Measurements from ENCODE around the gene ABCC1. TPM values are rescaled to one million over a fixed set of nuclear protein-coding genes. Genes with fewer than 3 reads are reported as not detected.
"Not testable (repeated sequence)": the region's sequence is repeated elsewhere in the genome, so short reads cannot be mapped to it uniquely, and the experiment has no call there.

The ABCC1 gene
- total RNA-seq, 2 experiments from 2014 or later, result 64.5 to 67.6 TPM

GRCh38 chr16:15928261-15929104, 20.9 kb upstream of the ABCC1 start:
- TF ChIP-seq, protein P1, sequence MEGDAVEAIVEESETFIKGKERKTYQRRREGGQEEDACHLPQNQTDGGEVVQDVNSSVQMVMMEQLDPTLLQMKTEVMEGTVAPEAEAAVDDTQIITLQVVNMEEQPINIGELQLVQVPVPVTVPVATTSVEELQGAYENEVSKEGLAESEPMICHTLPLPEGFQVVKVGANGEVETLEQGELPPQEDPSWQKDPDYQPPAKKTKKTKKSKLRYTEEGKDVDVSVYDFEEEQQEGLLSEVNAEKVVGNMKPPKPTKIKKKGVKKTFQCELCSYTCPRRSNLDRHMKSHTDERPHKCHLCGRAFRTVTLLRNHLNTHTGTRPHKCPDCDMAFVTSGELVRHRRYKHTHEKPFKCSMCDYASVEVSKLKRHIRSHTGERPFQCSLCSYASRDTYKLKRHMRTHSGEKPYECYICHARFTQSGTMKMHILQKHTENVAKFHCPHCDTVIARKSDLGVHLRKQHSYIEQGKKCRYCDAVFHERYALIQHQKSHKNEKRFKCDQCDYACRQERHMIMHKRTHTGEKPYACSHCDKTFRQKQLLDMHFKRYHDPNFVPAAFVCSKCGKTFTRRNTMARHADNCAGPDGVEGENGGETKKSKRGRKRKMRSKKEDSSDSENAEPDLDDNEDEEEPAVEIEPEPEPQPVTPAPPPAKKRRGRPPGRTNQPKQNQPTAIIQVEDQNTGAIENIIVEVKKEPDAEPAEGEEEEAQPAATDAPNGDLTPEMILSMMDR (IDR thresholded peaks at IDR 0.05), result no peak
- Mint-ChIP-seq H3K36me3 (ENCODE audit: low read depth) (no peaks in the 10 kb centered on the region), H3K4me3 (no peak overlapping the region), H3K4me1 (ENCODE audit: low read depth) (no peaks in the 10 kb centered on the region), H3K27ac (no peak overlapping the region), H3K9me3 (no peaks in the 10 kb centered on the region), H3K27me3 (peaks cover 2% of the 10 kb centered on the region)
- ChIA-PET CTCF (no interaction called here), POLR2A (no interaction called here)
- ATAC-seq (no peak), DNase-seq (no peak)
- intact Hi-C loops (cut with micrococcal nuclease), result no loop called here

DNA sequence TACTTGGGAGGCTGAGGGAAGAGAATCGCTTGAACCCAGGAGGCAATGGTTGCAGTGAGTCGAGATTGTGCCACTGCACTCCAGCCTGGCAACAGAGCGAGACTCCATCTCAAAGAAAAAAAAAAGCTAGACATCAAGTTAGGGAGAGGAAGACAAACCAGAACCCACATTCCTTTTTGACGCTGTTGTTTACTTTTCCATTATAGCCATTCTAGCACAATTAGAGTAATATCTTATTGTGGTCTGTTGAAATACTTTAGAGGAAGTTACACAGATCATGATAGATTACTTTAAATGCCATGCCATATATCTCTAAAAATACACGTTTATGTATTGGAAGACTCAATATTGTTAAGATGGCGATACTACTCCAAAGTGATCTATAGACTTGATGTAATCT, 16.5 kb upstream of the ABCC1 start:
- ChIA-PET CTCF (no interaction called here), POLR2A (no interaction called here)
- Mint-ChIP-seq H3K27ac (no peak overlapping the region), H3K27me3 (peaks cover 2% of the 10 kb centered on the region), H3K36me3 (ENCODE audit: low read depth) (no peaks in the 10 kb centered on the region), H3K4me3 (no peak overlapping the region), H3K9me3 (no peaks in the 10 kb centered on the region), H3K4me1 (ENCODE audit: low read depth) (no peaks in the 10 kb centered on the region)
- DNase-seq, result no peak
- intact Hi-C loops (cut with micrococcal nuclease), result no loop called here
- TF ChIP-seq, protein P1 (IDR thresholded peaks at IDR 0.05), result no peak
- no peak for ATAC-seq

- TF ChIP-seq, protein P1 (IDR thresholded peaks at IDR 0.05), result no peak
- CTCF ChIA-PET, result interaction anchor here (1.0 kb wide), 1 partner anchor 60 kb away, joined by 3 read pairs; no protein-coding TSS in a partner anchor
- Mint-ChIP-seq H3K27me3 (peaks cover 2% of the 10 kb centered on the region), H3K36me3 (ENCODE audit: low read depth) (no peaks in the 10 kb centered on the region), H3K4me1 (ENCODE audit: low read depth) (no peaks in the 10 kb centered on the region), H3K27ac (no peak overlapping the region), H3K9me3 (no peaks in the 10 kb centered on the region), H3K4me3 (no peak overlapping the region)
- no peak for ATAC-seq
- DNase-seq, result no peak
- POLR2A ChIA-PET, result no interaction called here
- intact Hi-C loops (cut with micrococcal nuclease), result no loop called here
Observed at GRCh38 chr16:15933781-15934180, 15.6 kb upstream of the ABCC1 start.

GRCh38 chr16:15934991-15935390, 14.4 kb upstream of the ABCC1 start:
- intact Hi-C loops (cut with micrococcal nuclease), result no loop called here
- no peak for ATAC-seq
- H3K36me3 Mint-ChIP-seq (ENCODE audit: low read depth), result no peaks in the 10 kb centered on the region
- no peaks in the 10 kb centered on the region for H3K9me3 Mint-ChIP-seq
- no peak for DNase-seq
- no peak overlapping the region for H3K27ac Mint-ChIP-seq
- ChIA-PET POLR2A (no interaction called here), CTCF (no interaction called here)
- H3K4me1 Mint-ChIP-seq (ENCODE audit: low read depth), result no peaks in the 10 kb centered on the region
- peaks cover 2% of the 10 kb centered on the region for H3K27me3 Mint-ChIP-seq
- no peak overlapping the region for H3K4me3 Mint-ChIP-seq
- TF ChIP-seq, protein P1 (IDR thresholded peaks at IDR 0.05), result no peak

GRCh38 chr16:15936809-15937208, 12.6 kb upstream of the ABCC1 start:
- ATAC-seq; DNase-seq; H3K4me1 Mint-ChIP-seq (ENCODE audit: low read depth); H3K36me3 Mint-ChIP-seq (ENCODE audit: low read depth); H3K27me3 Mint-ChIP-seq; H3K9me3 Mint-ChIP-seq; H3K27ac Mint-ChIP-seq; H3K4me3 Mint-ChIP-seq; intact Hi-C loops (cut with micrococcal nuclease); CTCF ChIA-PET; POLR2A ChIA-PET: not testable (repeated sequence)

Data from activated CD8-positive, alpha-beta T cell treated with anti-CD3 and anti-CD28 coated beads for 36 hours (primary cell).